K562 (cell line): ENCODE measurements around the gene TAF4. TPM values are rescaled to one million over a fixed set of nuclear protein-coding genes. Genes with fewer than 3 reads are reported as not detected.

ENCODE experiments used
- MBD1 ChIP-seq: fragments of 250-450 bp; sonication (Bioruptor Pico); IDR thresholded peaks from 2 replicates; pipeline ENCODE4 v1.8.0; 2022; ENCODE audit warnings: inconsistent platforms
- NR3C1 ChIP-seq: sonication (generic); formaldehyde crosslinking; IDR thresholded peaks from 2 replicates; pipeline ENCODE4 v1.8.1; 2022; ENCODE audit warnings: missing genetic modification reagents
- NR4A1 ChIP-seq, 2 experiments: fragments of 250-450 bp in 1 of 2; fragments of 450-650 bp in 1 of 2; sonication (Bioruptor Pico) in 1 of 2; IDR thresholded peaks; 2 replicates each; pipeline versions ENCODE4 v1.4.0 to v1.6.1; 2016 to 2020; ENCODE audit warnings: mild to moderate bottlenecking in 2 of 2, missing compliant biosample characterization in 1 of 2, missing genetic modification characterization in 1 of 2, moderate library complexity in 1 of 2
- TCF7 ChIP-seq: sonication (generic); IDR thresholded peaks from 2 replicates; pipeline ENCODE4 v1.6.1; 2016; ENCODE audit warnings: antibody characterized with exemption, borderline replicate concordance
- U2AF1 ChIP-seq: fragments of 200-400 bp; formaldehyde crosslinking; optimal IDR thresholded peaks from 2 replicates; pipeline ENCODE3; 2017; ENCODE audit warnings: mild to moderate bottlenecking, low read depth, low read length, moderate library complexity
- ZNF133 ChIP-seq: fragments of 250-450 bp; sonication (Bioruptor Pico); IDR thresholded peaks from 2 replicates; pipeline ENCODE4 v1.4.0; 2020; ENCODE audit warnings: mild to moderate bottlenecking
- polyA plus RNA-seq, 8 experiments: library from polyadenylated mRNA; depleted of rRNA in 4 of 8; stranded (reverse) in 5 of 8; unstranded in 3 of 8; fragments of >200 nt; fragmentation: Nextera tagmentation in 2 of 8; fragmentation: Illumina TruSeq in 1 of 8; extraction: Ambion mirVana in 2 of 8; extraction: Trizol in 1 of 8; gene quantifications; 2 replicates each; pipeline versions ENCODE4 v1.2.1 to v1.2.3, GENCODE V29; 2011 to 2014; ENCODE audit warnings: inconsistent platforms in 1 of 8, missing spikeins in 1 of 8
- total RNA-seq, 7 experiments: library from RNA; depleted of rRNA in 6 of 7; stranded (reverse); fragments of >200 nt in 6 of 7; fragmentation: Illumina TruSeq in 2 of 7; extraction: Trizol in 2 of 7; gene quantifications; 2 replicates each; pipeline versions ENCODE4 v1.2.1 to v1.2.3, GENCODE V29; 2011 to 2021; ENCODE audit warnings: low replicate concordance in 1 of 7
- TF ChIP-seq, protein P1 (sequence below): sonication (generic); formaldehyde crosslinking; IDR thresholded peaks from 2 replicates; pipeline ENCODE4 v1.5.0; 2020; ENCODE audit warnings: missing genetic modification reagents

The TAF4 gene
- total and polyA plus RNA-seq, 9 of the 15 experiments (the other 6 are each of a cell fraction or from before 2014, with no cell fraction given): 0.44 to 28.3 (median 5.6) TPM

- TF ChIP-seq, protein P1, sequence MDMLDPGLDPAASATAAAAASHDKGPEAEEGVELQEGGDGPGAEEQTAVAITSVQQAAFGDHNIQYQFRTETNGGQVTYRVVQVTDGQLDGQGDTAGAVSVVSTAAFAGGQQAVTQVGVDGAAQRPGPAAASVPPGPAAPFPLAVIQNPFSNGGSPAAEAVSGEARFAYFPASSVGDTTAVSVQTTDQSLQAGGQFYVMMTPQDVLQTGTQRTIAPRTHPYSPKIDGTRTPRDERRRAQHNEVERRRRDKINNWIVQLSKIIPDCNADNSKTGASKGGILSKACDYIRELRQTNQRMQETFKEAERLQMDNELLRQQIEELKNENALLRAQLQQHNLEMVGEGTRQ (CRISPR knock-in tag): no peak
- TF ChIP-seq U2AF1 (no peak), NR3C1 (CRISPR knock-in tag) (no peak), TCF7 (no peak), MBD1 (CRISPR knock-in tag) (no peak), NR4A1 (CRISPR knock-in tag; IDR thresholded peaks at IDR 0.05) (no peak), NR4A1 (tag; IDR thresholded peaks at IDR 0.05) (no peak), ZNF133 (CRISPR knock-in tag) (no peak)
- TF ChIP-seq, all 486 proteins: peak for 0
These were observed 82.7 kb downstream of the TAF4 start (continued) for GRCh38 chr20:61982951-61983315.
